GM20431 (cell line): Measurements from ENCODE around the gene TRPM5.

Source experiments
- in situ Hi-C: fragments of 300-500 bp; cut with MseI, MboI; formaldehyde crosslinking; loops from one replicate; pipeline ENCODE4 v1.15.0; 2020; ENCODE audit warnings: low sequenced_read_pairs; ENCODE audit not compliant: unreplicated experiment

Gene TRPM5

GRCh38 chr11:2412323-2412722, 32.0 kb downstream of the TRPM5 start:
- in situ Hi-C loops: loop anchor here (10.0 kb wide), 1 partner anchor 218 kb away; no protein-coding TSS in a partner anchor

- in situ Hi-C loops: loop anchor here (10.0 kb wide), 1 partner anchor 217 kb away; no protein-coding TSS in a partner anchor
Observed at GRCh38 chr11:2411446-2412305, 32.6 kb downstream of the TRPM5 start.

GRCh38 chr11:2410616-2411015, 33.7 kb downstream of the TRPM5 start:
- in situ Hi-C loops: loop anchor here (10.0 kb wide), 1 partner anchor 216 kb away; no protein-coding TSS in a partner anchor

- in situ Hi-C loops: loop anchor here (10.0 kb wide), 1 partner anchor 215 kb away; no protein-coding TSS in a partner anchor
Observed at GRCh38 chr11:2409611-2410468, 34.5 kb downstream of the TRPM5 start.

GRCh38 chr11:2409126-2409525, 35.2 kb downstream of the TRPM5 start:
- in situ Hi-C loops: no loop called here

- in situ Hi-C loops: no loop called here
Observed at GRCh38 chr11:2408671-2409070, 35.6 kb downstream of the TRPM5 start.

GRCh38 chr11:2406878-2407410, 37.4 kb downstream of the TRPM5 start:
- in situ Hi-C loops: no loop called here

GRCh38 chr11:2406451-2406850, 37.9 kb downstream of the TRPM5 start:
- in situ Hi-C loops: no loop called here

GRCh38 chr11:2404735-2405196, 39.5 kb downstream of the TRPM5 start:
- in situ Hi-C loops: no loop called here

GRCh38 chr11:2402890-2403645, 41.2 kb downstream of the TRPM5 start:
- in situ Hi-C loops: no loop called here

- in situ Hi-C loops: no loop called here
Observed at GRCh38 chr11:2402106-2402505, 42.2 kb downstream of the TRPM5 start.

- in situ Hi-C loops: no loop called here
Observed at GRCh38 chr11:2401436-2401984, 42.8 kb downstream of the TRPM5 start.

- in situ Hi-C loops: no loop called here
Observed at GRCh38 chr11:2400762-2401435, 43.4 kb downstream of the TRPM5 start.

- in situ Hi-C loops: no loop called here
Observed at GRCh38 chr11:2400069-2400761, 44.1 kb downstream of the TRPM5 start, which contains the start of gene TSSC4. TSSC4 (plus strand) TSS chr11:2400750; CDS start chr11:2402634, 1,884 bp downstream.

GRCh38 chr11:2399488-2400068, 44.7 kb downstream of the TRPM5 start:
- in situ Hi-C loops: no loop called here

- in situ Hi-C loops: no loop called here
Observed at GRCh38 chr11:2398664-2399355, 45.5 kb downstream of the TRPM5 start.

GRCh38 chr11:2397005-2397404, 47.3 kb downstream of the TRPM5 start:
- in situ Hi-C loops: no loop called here
